ENCODE measurements around the gene PSIP1. TPM values are rescaled to one million over a fixed set of nuclear protein-coding genes. Genes with fewer than 3 reads are reported as not detected.

The PSIP1 gene
- polyA plus RNA-seq, 1 donor (not counting 4 experiments of a cell fraction or from before 2014, with no cell fraction given), result 14.7 TPM

DNA sequence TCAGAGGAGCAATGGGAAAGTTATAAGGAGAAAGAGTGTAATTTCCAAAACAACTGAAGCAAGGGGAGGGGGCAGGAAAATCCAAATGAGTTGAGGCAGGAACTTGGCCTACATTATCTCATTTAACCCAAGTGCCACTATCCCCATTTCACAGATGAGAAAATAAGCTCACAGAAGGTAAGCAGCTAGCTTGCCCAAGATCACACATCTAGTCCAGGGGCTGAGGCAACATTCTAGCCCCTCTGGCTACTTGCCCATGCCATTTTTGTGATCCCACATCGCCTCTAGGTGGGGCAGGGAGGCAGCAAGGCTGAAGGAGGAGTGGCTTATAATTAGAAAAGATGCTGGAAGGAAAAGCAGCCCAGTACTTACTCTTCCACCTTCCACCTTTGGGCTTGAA lies 2.6 kb upstream of the PSIP1 start:
- no peaks in the 10 kb centered on the region for H3K9me1 ChIP-seq (ENCODE audit: control insufficient read depth, extremely low read depth, insufficient read depth, low read length)
- H3K27me3 ChIP-seq (ENCODE audit: control insufficient read depth, extremely low read depth, insufficient read depth, low read length), result no peaks in the 10 kb centered on the region
- FAIRE-seq, result no peak
- no peak overlapping the region for H3K4me2 ChIP-seq (ENCODE audit: control insufficient read depth, extremely low read depth, insufficient read depth, low read depth, low read length)
- H3K4me3 ChIP-seq (ENCODE audit: control insufficient read depth in 2 of 3, extremely low read depth in 1 of 3, insufficient read depth in 2 of 3, low read depth in 1 of 3, low read length in 3 of 3), result no peak overlapping the region
- H3K9ac ChIP-seq (ENCODE audit: control insufficient read depth, extremely low read depth, insufficient read depth, low read length), result no peak overlapping the region
- peaks cover 10% of the 10 kb centered on the region for H3K4me1 ChIP-seq (ENCODE audit: control insufficient read depth, extremely low read depth, insufficient read depth, low read length)
- DNase-seq (ENCODE audit: low read depth, low spot score), result no peak
- H2AFZ ChIP-seq (ENCODE audit: control insufficient read depth, low read length), result no peak overlapping the region
- H4K20me1 ChIP-seq (ENCODE audit: control insufficient read depth, extremely low read depth, insufficient read depth, low read length), result no peaks in the 10 kb centered on the region
- dilution Hi-C loops (cut with MboI; ENCODE audit: extremely low pct_ligation_motif_present, low sequenced_read_pairs), result no loop called here
- TF ChIP-seq, protein P1, sequence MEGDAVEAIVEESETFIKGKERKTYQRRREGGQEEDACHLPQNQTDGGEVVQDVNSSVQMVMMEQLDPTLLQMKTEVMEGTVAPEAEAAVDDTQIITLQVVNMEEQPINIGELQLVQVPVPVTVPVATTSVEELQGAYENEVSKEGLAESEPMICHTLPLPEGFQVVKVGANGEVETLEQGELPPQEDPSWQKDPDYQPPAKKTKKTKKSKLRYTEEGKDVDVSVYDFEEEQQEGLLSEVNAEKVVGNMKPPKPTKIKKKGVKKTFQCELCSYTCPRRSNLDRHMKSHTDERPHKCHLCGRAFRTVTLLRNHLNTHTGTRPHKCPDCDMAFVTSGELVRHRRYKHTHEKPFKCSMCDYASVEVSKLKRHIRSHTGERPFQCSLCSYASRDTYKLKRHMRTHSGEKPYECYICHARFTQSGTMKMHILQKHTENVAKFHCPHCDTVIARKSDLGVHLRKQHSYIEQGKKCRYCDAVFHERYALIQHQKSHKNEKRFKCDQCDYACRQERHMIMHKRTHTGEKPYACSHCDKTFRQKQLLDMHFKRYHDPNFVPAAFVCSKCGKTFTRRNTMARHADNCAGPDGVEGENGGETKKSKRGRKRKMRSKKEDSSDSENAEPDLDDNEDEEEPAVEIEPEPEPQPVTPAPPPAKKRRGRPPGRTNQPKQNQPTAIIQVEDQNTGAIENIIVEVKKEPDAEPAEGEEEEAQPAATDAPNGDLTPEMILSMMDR (optimal IDR thresholded peaks at IDR 0.05 in 1 of 3, IDR thresholded peaks at IDR 0.05 in 1 of 3, conservative IDR thresholded peaks at IDR 0.05 in 1 of 3; ENCODE audit: extremely low read depth in 1 of 3, insufficient read depth in 2 of 3, low read length in 3 of 3), result peak; percentile 6 to 35 (median 25)
- TF ChIP-seq EZH2 (IDR thresholded peaks at IDR 0.05; ENCODE audit: low read length), result no peak
- no peaks in the 10 kb centered on the region for H3K36me3 ChIP-seq (ENCODE audit: control insufficient read depth in 2 of 2, extremely low read depth in 1 of 2, insufficient read depth in 2 of 2, low read length in 2 of 2)
- no peak overlapping the region for H3K27ac ChIP-seq (ENCODE audit: control insufficient read depth, insufficient read depth, low read length)
- no peaks in the 10 kb centered on the region for H3K9me3 ChIP-seq (ENCODE audit: control insufficient read depth, low read depth, low read length)
- peaks cover 3% of the 10 kb centered on the region for H3K79me2 ChIP-seq (ENCODE audit: control insufficient read depth, insufficient read depth, low read length)

DNA sequence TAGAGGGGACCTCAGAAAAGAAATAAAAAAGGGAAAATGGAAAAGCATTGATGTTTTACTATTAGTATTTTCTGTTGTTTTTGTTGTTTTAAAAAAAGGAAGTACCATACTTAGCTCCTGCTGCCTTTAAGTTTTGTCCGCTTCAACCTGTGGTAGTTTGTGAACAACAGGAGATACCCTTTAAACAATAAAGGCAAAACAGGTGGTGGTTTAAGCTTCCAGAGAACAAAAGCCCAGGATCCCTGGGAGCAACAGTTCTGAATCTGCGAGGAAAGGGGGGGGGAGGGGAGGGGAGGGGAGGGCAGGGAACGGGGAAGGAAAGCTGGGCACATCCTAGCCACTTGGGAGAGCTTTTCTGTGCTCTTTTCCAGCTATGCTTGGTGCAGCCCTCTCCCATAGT lies 2.1 kb upstream of the PSIP1 start:
- Histone ChIP-seq H4K20me1 (ENCODE audit: control insufficient read depth, extremely low read depth, insufficient read depth, low read length) (no peaks in the 10 kb centered on the region), H3K9ac (ENCODE audit: control insufficient read depth, extremely low read depth, insufficient read depth, low read length) (no peak overlapping the region), H3K4me3 (ENCODE audit: control insufficient read depth in 2 of 3, extremely low read depth in 1 of 3, insufficient read depth in 2 of 3, low read depth in 1 of 3, low read length in 3 of 3) (no peak overlapping the region), H3K27ac (ENCODE audit: control insufficient read depth, insufficient read depth, low read length) (no peak overlapping the region), H3K27me3 (ENCODE audit: control insufficient read depth, extremely low read depth, insufficient read depth, low read length) (no peaks in the 10 kb centered on the region), H3K9me1 (ENCODE audit: control insufficient read depth, extremely low read depth, insufficient read depth, low read length) (no peaks in the 10 kb centered on the region), H2AFZ (ENCODE audit: control insufficient read depth, low read length) (no peak overlapping the region), H3K79me2 (ENCODE audit: control insufficient read depth, insufficient read depth, low read length) (peaks cover 3% of the 10 kb centered on the region), H3K4me1 (ENCODE audit: control insufficient read depth, extremely low read depth, insufficient read depth, low read length) (peaks cover 10% of the 10 kb centered on the region), H3K9me3 (ENCODE audit: control insufficient read depth, low read depth, low read length) (no peaks in the 10 kb centered on the region), H3K4me2 (ENCODE audit: control insufficient read depth, extremely low read depth, insufficient read depth, low read depth, low read length) (no peak overlapping the region), H3K36me3 (ENCODE audit: control insufficient read depth in 2 of 2, extremely low read depth in 1 of 2, insufficient read depth in 2 of 2, low read length in 2 of 2) (no peaks in the 10 kb centered on the region)
- DNase-seq (ENCODE audit: low read depth, low spot score), result no peak
- dilution Hi-C loops (cut with MboI; ENCODE audit: extremely low pct_ligation_motif_present, low sequenced_read_pairs), result no loop called here
- FAIRE-seq, result no peak
- TF ChIP-seq, protein P1 (optimal IDR thresholded peaks at IDR 0.05 in 1 of 3, IDR thresholded peaks at IDR 0.05 in 1 of 3, conservative IDR thresholded peaks at IDR 0.05 in 1 of 3; ENCODE audit: extremely low read depth in 1 of 3, insufficient read depth in 2 of 3, low read length in 3 of 3), result no peak
- no peak for TF ChIP-seq EZH2 (IDR thresholded peaks at IDR 0.05; ENCODE audit: low read length)
